ENCODE data around the gene TBC1D22A. TPM values are rescaled to one million over a fixed set of nuclear protein-coding genes. Genes with fewer than 3 reads are reported as not detected.

TBC1D22A gene
- total RNA-seq, 2 donors from 2014 or later: 21.0 to 27.9 TPM

GRCh38 chr22:46725096-46725495 is 37.4 kb upstream of the TBC1D22A start:
- H3K36me3 ChIP-seq (ENCODE audit: control insufficient read depth, insufficient read depth, low read length): peaks cover 13% of the 10 kb centered on the region
- no peak for DNase-seq
- no peak overlapping the region for H3K27ac ChIP-seq (ENCODE audit: low read depth, low read length)
- no peaks in the 10 kb centered on the region for H3K9me3 Mint-ChIP-seq
- H3K4me3 Mint-ChIP-seq: no peak overlapping the region
- no peak for TF ChIP-seq CTCF (conservative IDR thresholded peaks at IDR 0.05)
- H3K27ac Mint-ChIP-seq: no peak overlapping the region
- no peaks in the 10 kb centered on the region for H3K9me3 ChIP-seq (ENCODE audit: control insufficient read depth, low read length)
- H3K27me3 ChIP-seq (ENCODE audit: control insufficient read depth, insufficient read depth, low read length, poor library complexity, severe bottlenecking): no peaks in the 10 kb centered on the region
- no peak overlapping the region for H3K4me3 ChIP-seq (ENCODE audit: low read length)
- H3K36me3 Mint-ChIP-seq (ENCODE audit: low read depth): peaks cover 32% of the 10 kb centered on the region
- H3K27me3 Mint-ChIP-seq (ENCODE audit: insufficient read depth): no peaks in the 10 kb centered on the region
- peaks cover 6% of the 10 kb centered on the region for H3K4me1 Mint-ChIP-seq
- 90 to 97% methylated on average over 17 to 18 of the region's 18 CpGs for WGBS, 2 experiments (ENCODE audit: insufficient coverage in 1 of 2, insufficient read length in 1 of 2)
- no peaks in the 10 kb centered on the region for H3K4me1 ChIP-seq (ENCODE audit: control insufficient read depth, insufficient read depth, low read length)
- no peak overlapping the region for H3K9ac ChIP-seq (ENCODE audit: extremely low read depth, low read length, poor library complexity, severe bottlenecking)

GRCh38 chr22:46726066-46726985 is 36.1 kb upstream of the TBC1D22A start:
- Histone ChIP-seq H3K4me1 (ENCODE audit: control insufficient read depth, insufficient read depth, low read length) (no peaks in the 10 kb centered on the region), H3K4me3 (ENCODE audit: low read length) (no peak overlapping the region), H3K27ac (ENCODE audit: low read depth, low read length) (no peak overlapping the region), H3K9me3 (ENCODE audit: control insufficient read depth, low read length) (no peaks in the 10 kb centered on the region), H3K9ac (ENCODE audit: extremely low read depth, low read length, poor library complexity, severe bottlenecking) (no peak overlapping the region), H3K27me3 (ENCODE audit: control insufficient read depth, insufficient read depth, low read length, poor library complexity, severe bottlenecking) (no peaks in the 10 kb centered on the region), H3K36me3 (ENCODE audit: control insufficient read depth, insufficient read depth, low read length) (peaks cover 9% of the 10 kb centered on the region)
- Mint-ChIP-seq H3K36me3 (ENCODE audit: low read depth) (peaks cover 34% of the 10 kb centered on the region), H3K4me1 (peaks cover 6% of the 10 kb centered on the region), H3K27ac (peak overlapping the region; percentile 61), H3K9me3 (no peaks in the 10 kb centered on the region), H3K27me3 (ENCODE audit: insufficient read depth) (no peaks in the 10 kb centered on the region), H3K4me3 (no peak overlapping the region)
- TF ChIP-seq CTCF (conservative IDR thresholded peaks at IDR 0.05): no peak
- peak; percentile 31 for DNase-seq
- 93% methylated on average over 28 to 38 of the region's 38 CpGs for WGBS, 2 experiments (ENCODE audit: insufficient coverage in 1 of 2, insufficient read length in 1 of 2)

GRCh38 chr22:46726986-46727317 is 35.5 kb upstream of the TBC1D22A start:
- Mint-ChIP-seq H3K27me3 (ENCODE audit: insufficient read depth) (no peaks in the 10 kb centered on the region), H3K27ac (no peak overlapping the region), H3K36me3 (ENCODE audit: low read depth) (peaks cover 38% of the 10 kb centered on the region), H3K4me1 (peaks cover 13% of the 10 kb centered on the region), H3K9me3 (no peaks in the 10 kb centered on the region), H3K4me3 (no peak overlapping the region)
- WGBS, 2 experiments (ENCODE audit: insufficient coverage in 1 of 2, insufficient read length in 1 of 2): 94 to 100% methylated on average over 1 to 3 of the region's 3 CpGs
- Histone ChIP-seq H3K36me3 (ENCODE audit: control insufficient read depth, insufficient read depth, low read length) (peaks cover 9% of the 10 kb centered on the region), H3K9me3 (ENCODE audit: control insufficient read depth, low read length) (no peaks in the 10 kb centered on the region), H3K27me3 (ENCODE audit: control insufficient read depth, insufficient read depth, low read length, poor library complexity, severe bottlenecking) (no peaks in the 10 kb centered on the region), H3K27ac (ENCODE audit: low read depth, low read length) (no peak overlapping the region), H3K4me3 (ENCODE audit: low read length) (no peak overlapping the region), H3K4me1 (ENCODE audit: control insufficient read depth, insufficient read depth, low read length) (peaks cover under 1% of the 10 kb centered on the region), H3K9ac (ENCODE audit: extremely low read depth, low read length, poor library complexity, severe bottlenecking) (no peak overlapping the region)
- no peak for TF ChIP-seq CTCF (conservative IDR thresholded peaks at IDR 0.05)
- no peak for DNase-seq

All from endodermal cell (in vitro differentiated cells).